ENCODE results near the gene DNAI4. TPM values are rescaled to one million over a fixed set of nuclear protein-coding genes. Genes with fewer than 3 reads are reported as not detected.

Gene DNAI4
- total RNA-seq, 4 donors from 2014 or later = 0.29 to 4.8 (median 0.35) TPM; not detected in 1

GRCh38 chr1:66778969-66779368 is 145.7 kb downstream of the DNAI4 start:
- Histone ChIP-seq H3K4me1 (no peaks in the 10 kb centered on the region), H3K4me3 (peak overlapping the region in 1 of 4 donors; percentile 9), H3K27me3 (no peaks in the 10 kb centered on the region), H3K9me3 (no peaks in the 10 kb centered on the region), H3K36me3 (no peaks in the 10 kb centered on the region), H3K27ac (no peak overlapping the region)
- intact Hi-C loops (cut with DNase I) = no loop called here
- no peak for TF ChIP-seq POLR2A (IDR thresholded peaks at IDR 0.05)
- no peak for TF ChIP-seq CTCF (IDR thresholded peaks at IDR 0.05)
- no peak for DNase-seq
- 53 to 59% methylated on average over 4 of the region's 4 CpGs for WGBS, 2 donors

- Histone ChIP-seq H3K4me3 (no peak overlapping the region), H3K27ac (no peak overlapping the region), H3K36me3 (no peaks in the 10 kb centered on the region), H3K9me3 (no peaks in the 10 kb centered on the region), H3K27me3 (no peaks in the 10 kb centered on the region), H3K4me1 (no peaks in the 10 kb centered on the region)
- intact Hi-C loops (cut with DNase I) = no loop called here
- no peak for TF ChIP-seq CTCF (IDR thresholded peaks at IDR 0.05)
- WGBS, 2 donors = 44 to 54% methylated on average over 4 of the region's 4 CpGs
- no peak for DNase-seq
Measured at GRCh38 chr1:66778266-66778665, 146.4 kb downstream of the DNAI4 start.

GRCh38 chr1:66777831-66778230 is 146.8 kb downstream of the DNAI4 start:
- intact Hi-C loops (cut with DNase I) = no loop called here
- TF ChIP-seq CTCF (IDR thresholded peaks at IDR 0.05) (no peak), POLR2A (IDR thresholded peaks at IDR 0.05) (no peak)
- Histone ChIP-seq H3K4me1 (no peaks in the 10 kb centered on the region), H3K27ac (no peak overlapping the region), H3K36me3 (no peaks in the 10 kb centered on the region), H3K4me3 (no peak overlapping the region), H3K27me3 (no peaks in the 10 kb centered on the region), H3K9me3 (no peaks in the 10 kb centered on the region)
- DNase-seq = no peak
- 49 to 60% methylated on average over 3 of the region's 3 CpGs for WGBS, 2 donors

GRCh38 chr1:66775646-66776045 is 149.0 kb downstream of the DNAI4 start:
- no peaks in the 10 kb centered on the region for H3K9me3 ChIP-seq
- TF ChIP-seq POLR2A (IDR thresholded peaks at IDR 0.05) = no peak
- TF ChIP-seq CTCF (IDR thresholded peaks at IDR 0.05) = no peak
- H3K4me3 ChIP-seq = no peak overlapping the region
- no peaks in the 10 kb centered on the region for H3K4me1 ChIP-seq
- WGBS, 2 donors = 89 to 93% methylated on average over 3 of the region's 3 CpGs
- no peak for DNase-seq
- no peak overlapping the region for H3K27ac ChIP-seq
- H3K27me3 ChIP-seq = no peaks in the 10 kb centered on the region
- H3K36me3 ChIP-seq = no peaks in the 10 kb centered on the region
- intact Hi-C loops (cut with DNase I) = no loop called here

GRCh38 chr1:66774438-66774837 is 150.2 kb downstream of the DNAI4 start:
- TF ChIP-seq CTCF (IDR thresholded peaks at IDR 0.05) (no peak), POLR2A (IDR thresholded peaks at IDR 0.05) (no peak)
- intact Hi-C loops (cut with DNase I) = no loop called here
- no peak for DNase-seq
- Histone ChIP-seq H3K4me3 (no peak overlapping the region), H3K36me3 (no peaks in the 10 kb centered on the region), H3K27me3 (no peaks in the 10 kb centered on the region), H3K4me1 (no peaks in the 10 kb centered on the region), H3K9me3 (no peaks in the 10 kb centered on the region), H3K27ac (no peak overlapping the region)
- WGBS, 2 donors = 73 to 79% methylated on average over 2 of the region's 2 CpGs

Data from esophagus squamous epithelium (tissue), 5 donors.